Suprapubic skin (tissue), 4 donors: ENCODE data around the gene KRAS. TPM values are rescaled to one million over a fixed set of nuclear protein-coding genes. Genes with fewer than 3 reads are reported as not detected.
A peak's percentile ranks its signal among the peaks of the same experiment; 100 is the strongest.

Source experiments
- DNase-seq, 2 donors: peaks; one replicate each; pipeline ENCODE4 v3.0.0-alpha.2; 2019; ENCODE audit warnings: low spot score in 2 of 2
- H3K27ac ChIP-seq: fragments of 200-600 bp; sonication (generic); one replicate; pipeline ENCODE4 v1.5.1; 2019
- H3K27me3 ChIP-seq: fragments of 200-600 bp; sonication (generic); one replicate; pipeline ENCODE4 v1.5.1; 2019
- H3K36me3 ChIP-seq: fragments of 200-600 bp; sonication (generic); one replicate; pipeline ENCODE4 v1.5.1; 2019
- H3K4me1 ChIP-seq: fragments of 200-600 bp; sonication (generic); one replicate; pipeline ENCODE4 v1.5.1; 2019
- H3K4me3 ChIP-seq: fragments of 200-600 bp; sonication (generic); one replicate; pipeline ENCODE4 v1.5.1; 2019; ENCODE audit warnings: mild to moderate bottlenecking
- H3K9me3 ChIP-seq: fragments of 200-600 bp; sonication (generic); one replicate; pipeline ENCODE4 v1.5.1; 2019
- EP300 ChIP-seq: sonication (generic); formaldehyde crosslinking; IDR thresholded peaks from one replicate; pipeline ENCODE4 v1.6.1; 2017; ENCODE audit warnings: antibody characterized with exemption
- POLR2A ChIP-seq, 2 donors: fragments of 450-650 bp; IDR thresholded peaks; one replicate each; pipeline ENCODE4 v1.6.1; 2017; ENCODE audit warnings: antibody characterized with exemption in 2 of 2, mild to moderate bottlenecking in 2 of 2, moderate library complexity in 2 of 2
- POLR2AphosphoS5 ChIP-seq, 3 donors: sonication (generic); formaldehyde crosslinking; IDR thresholded peaks; one replicate each; pipeline ENCODE4 v1.6.1; 2017; ENCODE audit warnings: antibody characterized with exemption in 3 of 3
- WGBS: methylation state at CpG from one replicate; pipeline ENCODE4 v1.1.5; 2018; 5-methylcytosine and 5-hydroxymethylcytosine counted together
- total RNA-seq, 4 donors: library from RNA; depleted of rRNA; stranded (reverse); fragments of >200 nt; gene quantifications; one replicate each; pipeline ENCODE4 v1.1.0, GENCODE V29; 2016
- TF ChIP-seq, protein P1 (sequence below), 2 donors: fragments of 200-600 bp in 1 of 2; fragments of 450-650 bp in 1 of 2; sonication (generic) in 1 of 2; IDR thresholded peaks; one replicate each; pipeline ENCODE4 v1.5.1; 2016 to 2019; ENCODE audit warnings: antibody characterized with exemption in 2 of 2, mild to moderate bottlenecking in 1 of 2, moderate library complexity in 1 of 2

Gene KRAS
- total RNA-seq, 4 donors from 2014 or later = 14.9 to 26.8 (median 19.2) TPM

- Histone ChIP-seq H3K4me1 (no peaks in the 10 kb centered on the region), H3K36me3 (no peaks in the 10 kb centered on the region), H3K27me3 (no peaks in the 10 kb centered on the region), H3K4me3 (no peak overlapping the region), H3K9me3 (no peaks in the 10 kb centered on the region), H3K27ac (no peak overlapping the region)
- no peak for TF ChIP-seq POLR2AphosphoS5 (IDR thresholded peaks at IDR 0.05)
- TF ChIP-seq, protein P1, sequence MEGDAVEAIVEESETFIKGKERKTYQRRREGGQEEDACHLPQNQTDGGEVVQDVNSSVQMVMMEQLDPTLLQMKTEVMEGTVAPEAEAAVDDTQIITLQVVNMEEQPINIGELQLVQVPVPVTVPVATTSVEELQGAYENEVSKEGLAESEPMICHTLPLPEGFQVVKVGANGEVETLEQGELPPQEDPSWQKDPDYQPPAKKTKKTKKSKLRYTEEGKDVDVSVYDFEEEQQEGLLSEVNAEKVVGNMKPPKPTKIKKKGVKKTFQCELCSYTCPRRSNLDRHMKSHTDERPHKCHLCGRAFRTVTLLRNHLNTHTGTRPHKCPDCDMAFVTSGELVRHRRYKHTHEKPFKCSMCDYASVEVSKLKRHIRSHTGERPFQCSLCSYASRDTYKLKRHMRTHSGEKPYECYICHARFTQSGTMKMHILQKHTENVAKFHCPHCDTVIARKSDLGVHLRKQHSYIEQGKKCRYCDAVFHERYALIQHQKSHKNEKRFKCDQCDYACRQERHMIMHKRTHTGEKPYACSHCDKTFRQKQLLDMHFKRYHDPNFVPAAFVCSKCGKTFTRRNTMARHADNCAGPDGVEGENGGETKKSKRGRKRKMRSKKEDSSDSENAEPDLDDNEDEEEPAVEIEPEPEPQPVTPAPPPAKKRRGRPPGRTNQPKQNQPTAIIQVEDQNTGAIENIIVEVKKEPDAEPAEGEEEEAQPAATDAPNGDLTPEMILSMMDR (IDR thresholded peaks at IDR 0.05) = no peak
- TF ChIP-seq EP300 = no peak
- TF ChIP-seq POLR2A (IDR thresholded peaks at IDR 0.05) = no peak
- DNase-seq = no peak
- WGBS = 91% methylated on average over 6 of the region's 6 CpGs
Measured at GRCh38 chr12:25162866-25163265, 87.9 kb downstream of the KRAS start.

GRCh38 chr12:25156061-25156460 is 94.7 kb downstream of the KRAS start:
- no peaks in the 10 kb centered on the region for H3K9me3 ChIP-seq
- H3K4me1 ChIP-seq = peaks cover 12% of the 10 kb centered on the region
- no peak for DNase-seq
- H3K27ac ChIP-seq = no peak overlapping the region
- H3K4me3 ChIP-seq = no peak overlapping the region
- H3K36me3 ChIP-seq = no peaks in the 10 kb centered on the region
- no peaks in the 10 kb centered on the region for H3K27me3 ChIP-seq
- 90% methylated on average over 4 of the region's 4 CpGs for WGBS
- TF ChIP-seq, protein P1 (IDR thresholded peaks at IDR 0.05) = no peak
- TF ChIP-seq EP300 (no peak), POLR2AphosphoS5 (IDR thresholded peaks at IDR 0.05) (no peak), POLR2A (IDR thresholded peaks at IDR 0.05) (no peak)

GRCh38 chr12:25155022-25155576 is 95.6 kb downstream of the KRAS start:
- no peak for TF ChIP-seq POLR2A (IDR thresholded peaks at IDR 0.05)
- no peak for TF ChIP-seq EP300
- TF ChIP-seq, protein P1 (IDR thresholded peaks at IDR 0.05) = peak; percentile 19 to 53
- no peak for TF ChIP-seq POLR2AphosphoS5 (IDR thresholded peaks at IDR 0.05)
- 48% methylated on average over 2 of the region's 2 CpGs for WGBS
- Histone ChIP-seq H3K36me3 (no peaks in the 10 kb centered on the region), H3K4me1 (peaks cover 12% of the 10 kb centered on the region), H3K4me3 (no peak overlapping the region), H3K27me3 (no peaks in the 10 kb centered on the region), H3K27ac (no peak overlapping the region), H3K9me3 (no peaks in the 10 kb centered on the region)
- DNase-seq = no peak

Other genes with a start within 250 kb of the KRAS start
- 1 to 10 TPM in 3 of 4 donors, not detected in 1; 1.2 to 3.0 (median 1.2) TPM for gene DNAI7, start 55.8 kb downstream of the KRAS start, total RNA-seq
- gene ETFRF1, start 55.7 kb downstream of the KRAS start, total RNA-seq = 10 to 100 TPM; 39.8 to 46.6 (median 41.3) TPM